WERI-Rb-1 (cell line): ENCODE data around the gene RAET1G.
"Not testable (repeated sequence)": the region's sequence is repeated elsewhere in the genome, so short reads cannot be mapped to it uniquely, and the experiment has no call there.

Source experiments
- DNase-seq: peaks from one replicate; pipeline ENCODE4 v3.0.0-alpha.2; 2020
- H3K27ac ChIP-seq: fragments of 250-450 bp; sonication (Bioruptor Pico); 2 replicates; pipeline ENCODE4 v1.5.1; 2020; ENCODE audit warnings: mild to moderate bottlenecking, moderate library complexity
- H3K27me3 ChIP-seq: fragments of 250-450 bp; sonication (Bioruptor Pico); 2 replicates; pipeline ENCODE4 v1.5.1; 2021; ENCODE audit warnings: mild to moderate bottlenecking, low read depth, moderate library complexity; ENCODE audit not compliant: insufficient read depth, severe bottlenecking
- H3K36me3 ChIP-seq: fragments of 250-450 bp; sonication (Bioruptor Pico); 2 replicates; pipeline ENCODE4 v1.5.1; 2020; ENCODE audit warnings: mild to moderate bottlenecking, moderate library complexity
- H3K4me3 ChIP-seq: 2 replicates; pipeline ENCODE4 v1.5.1; 2011; ENCODE audit warnings: low read depth, mild to moderate bottlenecking, control low read depth, low read length
- H3K9me3 ChIP-seq: fragments of 250-450 bp; sonication (Bioruptor Pico); 2 replicates; pipeline ENCODE4 v1.5.1; 2021; ENCODE audit warnings: mild to moderate bottlenecking, moderate library complexity; ENCODE audit not compliant: severe bottlenecking
- CTCF ChIP-seq: IDR thresholded peaks from 2 replicates; pipeline ENCODE4 v1.5.1; 2011; ENCODE audit warnings: low read depth, mild to moderate bottlenecking, control low read depth, inconsistent platforms, low read length

The RAET1G gene

DNA sequence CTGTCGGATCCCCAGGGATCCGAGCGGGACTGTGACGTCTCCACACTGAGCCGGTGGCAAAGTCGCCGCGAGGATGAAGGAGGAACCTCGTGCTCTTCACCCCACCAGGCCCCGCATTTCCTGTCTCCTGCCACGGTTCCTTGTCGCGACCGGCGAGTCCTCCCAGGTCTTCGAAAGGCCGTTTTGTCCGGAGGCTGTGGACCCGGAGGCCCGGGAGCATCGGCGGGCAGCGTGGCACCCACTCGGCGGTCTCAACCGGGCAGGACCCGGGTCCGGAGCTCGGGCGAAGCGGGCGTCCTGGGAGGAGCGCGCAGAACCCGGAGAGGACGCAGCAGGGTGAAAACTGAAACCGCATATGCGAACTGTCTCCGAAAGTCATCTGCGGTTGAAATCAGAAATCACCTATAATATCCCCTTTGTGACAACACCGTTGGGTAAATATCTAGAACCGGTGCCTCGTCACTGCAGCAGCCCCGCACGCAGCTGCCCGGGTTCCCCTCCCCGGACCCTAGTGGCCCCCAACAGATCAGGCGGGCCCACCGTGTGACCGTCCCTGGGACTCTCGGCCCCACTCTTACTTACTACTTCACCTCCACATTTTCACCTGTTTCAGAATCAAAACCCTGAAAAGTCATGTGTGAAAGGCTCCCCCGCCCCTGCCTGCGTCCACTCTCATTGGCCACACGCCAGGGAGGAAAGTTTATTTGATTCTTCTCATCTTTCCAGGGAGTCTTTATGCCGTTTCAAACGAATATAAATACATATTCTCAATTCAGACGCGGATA lies 15.8 kb upstream of the RAET1G start:
- Histone ChIP-seq H3K9me3 (no peaks in the 10 kb centered on the region), H3K27me3 (peaks cover 70% of the 10 kb centered on the region), H3K27ac (no peak overlapping the region), H3K36me3 (no peaks in the 10 kb centered on the region), H3K4me3 (peak overlapping the region; percentile 36)
- no peak for TF ChIP-seq CTCF
- no peak for DNase-seq

GRCh38 chr6:149938013-149938570 lies 15.2 kb upstream of the RAET1G start:
- H3K36me3 ChIP-seq, DNase-seq, H3K9me3 ChIP-seq, H3K27ac ChIP-seq: not testable (repeated sequence)
- Histone ChIP-seq H3K4me3 (peak overlapping the region; percentile 36), H3K27me3 (peaks cover 76% of the 10 kb centered on the region)

DNA sequence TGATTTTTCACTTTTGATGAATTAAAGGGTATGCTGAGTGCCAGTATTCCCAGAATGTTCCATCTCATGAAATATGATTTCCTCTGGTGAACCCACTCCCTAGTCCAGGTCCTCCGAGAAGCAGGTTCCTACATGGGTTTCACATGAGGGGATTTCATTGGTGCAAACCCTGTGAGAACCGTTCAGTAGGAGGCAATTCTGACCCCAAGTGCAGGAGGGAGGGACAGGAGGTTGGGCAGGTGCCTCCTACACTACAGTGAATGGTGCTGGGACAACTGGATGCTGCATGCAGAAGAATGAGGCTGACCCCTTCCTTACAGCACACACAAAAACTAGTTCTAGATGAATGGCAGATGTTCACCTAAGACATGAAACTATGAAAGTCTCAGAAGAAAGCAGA lies 13.8 kb upstream of the RAET1G start:
- DNase-seq, result no peak
- H3K36me3 ChIP-seq, result no peaks in the 10 kb centered on the region
- H3K27me3 ChIP-seq, result peaks cover 84% of the 10 kb centered on the region
- H3K4me3 ChIP-seq, result no peak overlapping the region
- TF ChIP-seq CTCF, result no peak
- H3K27ac ChIP-seq, result no peak overlapping the region
- no peaks in the 10 kb centered on the region for H3K9me3 ChIP-seq

DNA sequence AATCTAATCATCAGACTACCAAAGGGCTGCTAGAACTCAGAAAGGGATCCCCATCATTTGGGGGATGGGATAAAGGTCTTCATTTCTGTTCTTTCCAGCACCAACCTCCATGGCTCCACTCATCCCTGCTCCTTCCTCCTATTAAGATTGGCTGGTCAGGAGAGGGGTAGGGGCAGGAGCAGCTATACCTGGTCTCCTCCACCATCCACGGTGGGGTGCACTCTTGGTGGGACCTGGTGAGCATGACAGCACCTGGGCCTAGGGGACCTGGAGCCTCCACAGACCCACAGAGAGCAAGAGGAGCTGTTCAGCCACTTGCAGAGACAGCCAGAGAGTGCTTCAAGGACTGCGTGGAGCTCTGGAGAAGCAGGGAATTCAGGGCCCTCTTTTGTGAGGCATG lies 12.7 kb upstream of the RAET1G start:
- H3K27ac ChIP-seq, result no peak overlapping the region
- H3K27me3 ChIP-seq, result peaks cover 86% of the 10 kb centered on the region
- H3K36me3 ChIP-seq, result no peaks in the 10 kb centered on the region
- TF ChIP-seq CTCF, result no peak
- no peaks in the 10 kb centered on the region for H3K9me3 ChIP-seq
- H3K4me3 ChIP-seq, result no peak overlapping the region
- no peak for DNase-seq

DNA sequence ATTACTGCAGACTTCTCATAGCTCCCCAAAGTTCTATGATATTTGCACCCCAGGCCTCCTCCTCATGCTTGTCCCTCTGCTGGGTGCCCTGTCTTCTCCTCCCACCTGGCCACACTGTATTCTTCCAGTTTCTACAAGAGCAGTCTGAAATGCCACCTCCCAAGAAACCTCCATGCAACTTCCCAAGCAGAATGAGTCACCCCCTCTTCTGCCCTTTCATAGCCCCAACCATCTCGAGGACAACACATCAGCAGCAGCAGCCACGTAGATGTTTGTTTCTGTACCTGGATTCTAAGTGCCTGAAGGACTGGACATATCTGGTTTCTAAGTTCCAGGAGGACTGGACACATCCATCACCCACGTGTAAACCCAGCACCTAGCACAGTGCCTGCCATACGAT lies 12.3 kb upstream of the RAET1G start:
- no peak overlapping the region for H3K4me3 ChIP-seq
- TF ChIP-seq CTCF, result no peak
- no peaks in the 10 kb centered on the region for H3K9me3 ChIP-seq
- DNase-seq, result no peak
- peaks cover 85% of the 10 kb centered on the region for H3K27me3 ChIP-seq
- H3K36me3 ChIP-seq, result no peaks in the 10 kb centered on the region
- no peak overlapping the region for H3K27ac ChIP-seq

DNA sequence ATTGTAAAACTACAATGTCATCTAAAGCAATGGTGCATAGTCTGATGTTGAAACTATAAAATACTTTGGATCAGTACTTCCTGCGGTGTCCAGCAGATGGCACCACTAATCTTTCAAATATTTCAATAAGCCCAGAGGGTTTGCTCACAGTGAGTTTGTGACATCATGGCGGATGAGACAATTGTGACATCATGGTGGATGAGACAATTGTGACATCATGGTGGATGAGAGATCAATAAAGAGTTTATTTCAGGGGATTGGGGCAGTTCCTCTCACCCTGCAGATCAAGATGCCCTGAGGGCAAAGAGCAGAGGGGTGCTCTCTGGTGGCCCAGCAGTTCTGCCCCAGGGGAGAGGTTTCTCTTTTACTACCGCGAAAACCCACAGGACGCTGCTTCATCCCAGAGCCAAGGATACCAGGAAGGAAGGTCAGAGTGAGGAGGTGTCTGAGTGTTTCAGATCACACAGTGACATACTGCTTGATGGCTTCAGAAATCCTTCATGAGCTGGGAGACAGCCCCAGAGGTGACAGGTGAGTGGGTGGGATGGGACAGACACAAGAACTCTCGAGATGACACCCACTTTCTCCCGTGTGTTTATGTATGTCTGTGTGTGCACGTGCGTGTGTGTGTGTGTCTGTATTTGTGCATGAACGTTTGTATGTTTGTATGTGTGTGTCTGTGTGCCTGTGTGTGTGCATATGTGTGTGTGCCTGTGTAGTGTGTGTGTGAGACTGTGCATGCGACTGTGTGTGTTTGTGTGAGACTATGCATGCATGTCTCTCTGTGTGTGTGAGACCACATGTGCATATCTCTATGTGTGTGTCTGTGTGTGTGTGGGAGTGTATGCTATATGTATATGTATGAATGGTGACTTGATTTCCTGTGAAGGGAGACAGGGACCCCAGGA lies 11.6 kb upstream of the RAET1G start:
- Histone ChIP-seq H3K9me3 (no peaks in the 10 kb centered on the region), H3K27ac (no peak overlapping the region), H3K4me3 (no peak overlapping the region), H3K27me3 (peaks cover 85% of the 10 kb centered on the region), H3K36me3 (no peaks in the 10 kb centered on the region)
- peak; percentile 52; the same call in 1 of the 2 replicates for TF ChIP-seq CTCF
- peak; percentile 49 for DNase-seq
